GM12878 (cell line): ENCODE measurements around the gene SPACDR. TPM values are rescaled to one million over a fixed set of nuclear protein-coding genes. Genes with fewer than 3 reads are reported as not detected.

ENCODE experiments used
- ATAC-seq: fragments of 200-7000 bp; cut with Tn5 transposase; 3 replicates; pipeline ENCODE4 v1.9.1; 2020; ENCODE audit warnings: mild to moderate bottlenecking, moderate library complexity
- BruUV-seq: library from RNA; stranded (reverse); fragments of 400-500 nt; replicated peaks from 2 replicates; lab custom pipeline; 2021; lab: Mats Ljungman, UMichigan
- CTCF ChIA-PET: fragments of 300-600 bp; sonication (Branson Sonifier 250); formaldehyde crosslinking; extraction: SDS; loops from one replicate; lab custom pipeline; 2021; ENCODE audit warnings: inconsistent platforms; lab: Yijun Ruan, JAX
- POLR2A ChIA-PET: fragments of 350-600 bp; formaldehyde crosslinking; extraction: SDS; loops from one replicate; lab custom pipeline; 2021; ENCODE audit warnings: inconsistent platforms; lab: Charles Lee
- RAD21 ChIA-PET: fragments of 300-600 bp; sonication (Branson Sonifier 250); formaldehyde crosslinking; loops from one replicate; lab custom pipeline; 2023; ENCODE audit warnings: antibody characterized with exemption; ENCODE audit not compliant: unreplicated experiment; lab: Charles Lee
- SMC1A ChIA-PET: fragments of 300-600 bp; sonication (Branson Sonifier 250); formaldehyde crosslinking; loops from one replicate; lab custom pipeline; 2023; ENCODE audit not compliant: unreplicated experiment, uncharacterized antibody; lab: Charles Lee
- DNase-seq: peaks from one replicate; pipeline ENCODE4 v3.0.0-alpha.2; 2011; ENCODE audit warnings: low read depth, low spot score
- FAIRE-seq: peaks from 3 replicates; lab custom pipeline; 2011; peaks lifted over from hg19 to GRCh38; lab: Jason Lieb, UNC
- H2AFZ ChIP-seq: 2 replicates; pipeline ENCODE4 v1.6.0; 2011; ENCODE audit warnings: low read depth, low read length, control low read depth; ENCODE audit not compliant: control insufficient read depth
- H3K27ac ChIP-seq: 2 replicates; pipeline ENCODE4 v1.5.1; 2011; ENCODE audit warnings: control low read depth; ENCODE audit not compliant: control insufficient read depth, insufficient read depth
- H3K27me3 ChIP-seq, 2 experiments: replicated peaks in 1 of 2; 2 replicates each; pipeline versions ENCODE4 v1.6.0 to v1.6.1; 2011; ENCODE audit warnings: low read length in 1 of 2; ENCODE audit not compliant: control insufficient read depth in 2 of 2, insufficient read depth in 2 of 2
- H3K36me3 ChIP-seq, 2 experiments: 2 replicates each; pipeline ENCODE4 v1.5.1; 2011; ENCODE audit warnings: low read length in 1 of 2; ENCODE audit not compliant: control insufficient read depth in 2 of 2, insufficient read depth in 2 of 2
- H3K4me1 ChIP-seq: 2 replicates; pipeline ENCODE4 v1.6.1; 2011; ENCODE audit warnings: mild to moderate bottlenecking, low read length, moderate library complexity, mixed read lengths; ENCODE audit not compliant: control insufficient read depth, insufficient read depth
- H3K4me2 ChIP-seq: 2 replicates; pipeline ENCODE4 v1.6.0; 2011; ENCODE audit warnings: control low read depth; ENCODE audit not compliant: control insufficient read depth, insufficient read depth
- H3K4me3 ChIP-seq: fragments of 200-600 bp; sonication (generic); 2 replicates; pipeline ENCODE4 v1.5.1; 2016
- H3K79me2 ChIP-seq: 2 replicates; pipeline ENCODE4 v1.6.0; 2011; ENCODE audit warnings: low read length; ENCODE audit not compliant: control insufficient read depth, insufficient read depth
- H3K9ac ChIP-seq: 2 replicates; pipeline ENCODE4 v1.8.0; 2011; ENCODE audit warnings: low read length, control low read depth, mixed read lengths; ENCODE audit not compliant: control insufficient read depth, insufficient read depth
- H3K9me3 ChIP-seq: replicated peaks from 3 replicates; pipeline ENCODE4 v1.5.1; 2011; ENCODE audit warnings: mild to moderate bottlenecking, low read length; ENCODE audit not compliant: control insufficient read depth, insufficient read depth
- H4K20me1 ChIP-seq: 2 replicates; pipeline ENCODE4 v1.6.0; 2011; ENCODE audit not compliant: control insufficient read depth, insufficient read depth
- CUX1 ChIP-seq: IDR thresholded peaks from 2 replicates; pipeline ENCODE4 v1.6.1; 2012; ENCODE audit warnings: improper control_type of control experiment, low read depth, low read length; ENCODE audit not compliant: insufficient replicate concordance
- HCFC1 ChIP-seq: fragments of 150-350 bp; IDR thresholded peaks from 2 replicates; pipeline ENCODE4 v1.6.1; 2014; ENCODE audit warnings: low read length
- MLLT1 ChIP-seq: fragments of 450-650 bp; IDR thresholded peaks from 2 replicates; pipeline ENCODE4 v1.6.1; 2016; ENCODE audit warnings: mild to moderate bottlenecking
- NRF1 ChIP-seq: conservative IDR thresholded peaks from 2 replicates; pipeline ENCODE4 v1.6.1; 2011; ENCODE audit warnings: mild to moderate bottlenecking, low read depth, low read length, improper control_type of control experiment
- WRNIP1 ChIP-seq: IDR thresholded peaks from 2 replicates; pipeline ENCODE4 v1.6.1; 2011; ENCODE audit warnings: low read depth, low read length, improper control_type of control experiment, borderline replicate concordance
- ZBED1 ChIP-seq: IDR thresholded peaks from 2 replicates; pipeline ENCODE4 v1.6.1; 2016; ENCODE audit warnings: borderline replicate concordance
- ZBTB33 ChIP-seq: fragments of 450-650 bp; IDR thresholded peaks from 2 replicates; pipeline ENCODE4 v1.6.1; 2017; ENCODE audit warnings: mild to moderate bottlenecking
- ZZZ3 ChIP-seq: IDR thresholded peaks from 2 replicates; pipeline ENCODE4 v1.6.1; 2011; ENCODE audit warnings: low read depth; ENCODE audit not compliant: control insufficient read depth, insufficient read length
- WGBS: methylation state at CpG from one replicate; pipeline ENCODE4 v1.1.6; 2016; ENCODE audit warnings: low lambda C conversion rate; ENCODE audit not compliant: insufficient replicate concordance, insufficient coverage; ENCODE audit errors: missing lambda C conversion rate; 5-methylcytosine and 5-hydroxymethylcytosine counted together
- in situ Hi-C: fragments of 300-500 bp; cut with MboI; formaldehyde crosslinking; loops from 9 replicates; pipeline ENCODE4 v1.14.3; 2018; ENCODE audit warnings: mixed read lengths
- intact Hi-C: fragments of 100-400 bp; cut with micrococcal nuclease; formaldehyde crosslinking; loops from one replicate; pipeline ENCODE4 v1.14.2; 2022; ENCODE audit not compliant: unreplicated experiment
- polyA plus RNA-seq, 11 experiments: library from polyadenylated mRNA; depleted of rRNA in 4 of 11; unstranded in 6 of 11; stranded (reverse) in 5 of 11; fragments of >200 nt; fragmentation: Nextera tagmentation in 4 of 11; fragmentation: Illumina TruSeq in 1 of 11; extraction: Ambion mirVana in 4 of 11; extraction: Trizol in 1 of 11; gene quantifications; 1 replicate in 1 of 11; 2 replicates in 10 of 11; pipeline versions ENCODE4 v1.2.1 to v1.2.3, GENCODE V29; 2011 to 2016; ENCODE audit warnings: inconsistent platforms in 2 of 11, missing spikeins in 2 of 11, low read depth in 1 of 11
- total RNA-seq, 4 experiments: library from RNA; depleted of rRNA in 3 of 4; stranded (reverse); fragments of >200 nt in 3 of 4; fragmentation: Illumina TruSeq in 1 of 4; extraction: Trizol in 1 of 4; gene quantifications; 2 replicates each; pipeline versions ENCODE4 v1.2.1 to v1.2.3, GENCODE V29; 2013 to 2021

The SPACDR gene
- total and polyA plus RNA-seq, 10 of the 15 experiments (the other 5 are each of a cell fraction or from before 2014, with no cell fraction given), result 0.18 to 1.5 (median 0.63) TPM

- Histone ChIP-seq H3K9me3 (no peaks in the 10 kb centered on the region), H3K4me1 (peaks cover 24% of the 10 kb centered on the region), H3K36me3 (peaks cover 6 to 16% of the 10 kb centered on the region in 2 experiments; a peak in 3 of 4 replicates), H2AFZ (no peak overlapping the region), H3K4me3 (no peak overlapping the region)
- ATAC-seq, result no peak
- 100% methylated on average over 1 of the region's 4 CpGs for WGBS
- BruUV-seq, result no TSS peak
- CTCF ChIA-PET, result interaction anchor here (0.6 to 3.5 kb wide), 8 partner anchors 8 to 220 kb away, joined by 3 to 50 read pairs (median 11); partner anchors contain the start of gene TSC22D4
- intact Hi-C loops, result loop anchor here (10.0 kb wide), 1 partner anchor 224 kb away; the partner anchor contains the start of gene GIGYF1
- TF ChIP-seq ZBED1, result no peak
- TF ChIP-seq CUX1, result no peak
- TF ChIP-seq HCFC1, result no peak
- TF ChIP-seq WRNIP1, result no peak
- no peak for TF ChIP-seq NRF1
- TF ChIP-seq ZBTB33, result no peak
- no peak for TF ChIP-seq ZZZ3
- no peak for TF ChIP-seq MLLT1
- TF ChIP-seq, all 136 proteins: peak for 0
- Histone ChIP-seq H3K27me3 (no peaks in the 10 kb centered on the region), H4K20me1 (peaks cover 4% of the 10 kb centered on the region; the same call in 1 of the 2 replicates), H3K4me2 (no peak overlapping the region), H3K79me2 (peaks cover 27% of the 10 kb centered on the region), H3K9ac (no peak overlapping the region), H3K27ac (no peak overlapping the region)
- ChIA-PET SMC1A (interaction anchor here (0.9 to 2.9 kb wide), 3 partner anchors 8 to 96 kb away, joined by 3 to 24 read pairs (median 12); partner anchors contain the start of gene TSC22D4), RAD21 (interaction anchor here (2.2 kb wide), 1 partner anchor 11 kb away, joined by 9 read pairs; no protein-coding TSS in a partner anchor), POLR2A (no interaction called here)
- FAIRE-seq (no peak), DNase-seq (no peak)
- in situ Hi-C loops, result loop anchor here (5.0 to 25.0 kb wide), 4 partner anchors 86 to 384 kb away; partner anchors contain the start of genes GIGYF1 and SLC12A9
Measured at GRCh38 chr7:100471021-100471420, 7.0 kb upstream of the SPACDR start.
